ENCODE measurements around the gene DPH1.
A peak's percentile ranks its signal among the peaks of the same experiment; 100 is the strongest.

DPH1 gene

DNA sequence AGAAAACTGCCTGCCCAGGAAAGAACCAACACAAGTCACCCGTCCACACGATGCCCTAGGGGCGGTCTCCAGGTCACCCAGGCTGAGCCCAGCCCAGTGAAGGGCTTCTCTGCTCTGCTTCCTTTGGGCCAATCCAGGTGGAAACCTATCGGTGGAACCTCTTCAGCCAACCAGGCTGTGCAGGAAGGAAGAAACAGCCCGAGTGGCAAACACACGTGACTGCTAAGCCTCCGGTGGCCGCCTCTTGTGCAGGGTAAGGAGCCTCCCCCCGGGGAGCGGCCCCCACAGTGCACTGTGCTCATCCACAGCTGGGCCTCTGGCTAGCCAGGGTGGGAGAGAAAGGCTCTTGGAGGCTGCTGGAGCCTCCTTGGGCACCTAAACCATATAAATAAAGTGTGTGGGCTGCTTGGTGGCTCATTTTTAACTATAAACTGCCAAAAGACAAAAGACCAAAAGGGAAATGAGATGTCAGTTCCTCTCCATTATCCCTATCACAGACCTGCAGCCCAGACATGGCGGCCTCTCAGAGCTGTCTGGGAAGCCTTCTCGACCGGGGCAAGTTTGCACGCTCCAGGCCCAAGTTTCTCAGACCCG is 7.2 kb upstream of the DPH1 start:
- Histone ChIP-seq H3K27me3 (ENCODE audit: control insufficient read depth in 1 of 2, insufficient read depth in 2 of 2, low read length in 2 of 2) (peaks cover 8 to 56% of the 10 kb centered on the region in 2 donors), H3K27ac (ENCODE audit: low read depth, low read length) (no peak overlapping the region), H3K9me3 (ENCODE audit: low read length) (no peaks in the 10 kb centered on the region), H3K9ac (ENCODE audit: low read length) (no peak overlapping the region), H3K4me3 (ENCODE audit: low read depth in 1 of 2, low read length in 2 of 2) (no peak overlapping the region), H3K4me1 (ENCODE audit: insufficient read depth, low read length) (peaks cover 16% of the 10 kb centered on the region), H3K36me3 (ENCODE audit: insufficient read depth, low read length) (no peaks in the 10 kb centered on the region)

DNA sequence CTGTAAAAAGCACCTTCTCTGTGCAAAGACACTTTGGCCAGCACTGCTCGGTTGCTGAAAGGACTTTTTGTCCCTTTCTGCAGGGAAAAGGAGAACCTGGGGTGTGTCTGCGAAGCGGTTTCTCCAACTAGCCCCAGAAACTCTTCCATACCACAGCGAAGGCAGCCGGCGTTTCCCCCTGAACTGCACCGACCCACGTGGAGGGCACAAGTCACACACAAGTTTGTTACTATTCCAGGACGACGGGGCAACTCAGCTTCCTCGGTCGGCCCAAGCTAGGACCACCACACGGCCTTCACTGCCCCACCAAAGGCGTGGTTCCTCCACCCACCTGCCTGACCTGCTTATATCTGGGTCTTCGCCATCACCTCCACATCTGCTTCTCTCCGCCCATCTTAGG is 6.7 kb upstream of the DPH1 start:
- Histone ChIP-seq H3K4me3 (ENCODE audit: low read depth in 1 of 2, low read length in 2 of 2) (no peak overlapping the region), H3K9me3 (ENCODE audit: low read length) (no peaks in the 10 kb centered on the region), H3K27me3 (ENCODE audit: control insufficient read depth in 1 of 2, insufficient read depth in 2 of 2, low read length in 2 of 2) (peaks cover 9 to 50% of the 10 kb centered on the region in 2 donors)

DNA sequence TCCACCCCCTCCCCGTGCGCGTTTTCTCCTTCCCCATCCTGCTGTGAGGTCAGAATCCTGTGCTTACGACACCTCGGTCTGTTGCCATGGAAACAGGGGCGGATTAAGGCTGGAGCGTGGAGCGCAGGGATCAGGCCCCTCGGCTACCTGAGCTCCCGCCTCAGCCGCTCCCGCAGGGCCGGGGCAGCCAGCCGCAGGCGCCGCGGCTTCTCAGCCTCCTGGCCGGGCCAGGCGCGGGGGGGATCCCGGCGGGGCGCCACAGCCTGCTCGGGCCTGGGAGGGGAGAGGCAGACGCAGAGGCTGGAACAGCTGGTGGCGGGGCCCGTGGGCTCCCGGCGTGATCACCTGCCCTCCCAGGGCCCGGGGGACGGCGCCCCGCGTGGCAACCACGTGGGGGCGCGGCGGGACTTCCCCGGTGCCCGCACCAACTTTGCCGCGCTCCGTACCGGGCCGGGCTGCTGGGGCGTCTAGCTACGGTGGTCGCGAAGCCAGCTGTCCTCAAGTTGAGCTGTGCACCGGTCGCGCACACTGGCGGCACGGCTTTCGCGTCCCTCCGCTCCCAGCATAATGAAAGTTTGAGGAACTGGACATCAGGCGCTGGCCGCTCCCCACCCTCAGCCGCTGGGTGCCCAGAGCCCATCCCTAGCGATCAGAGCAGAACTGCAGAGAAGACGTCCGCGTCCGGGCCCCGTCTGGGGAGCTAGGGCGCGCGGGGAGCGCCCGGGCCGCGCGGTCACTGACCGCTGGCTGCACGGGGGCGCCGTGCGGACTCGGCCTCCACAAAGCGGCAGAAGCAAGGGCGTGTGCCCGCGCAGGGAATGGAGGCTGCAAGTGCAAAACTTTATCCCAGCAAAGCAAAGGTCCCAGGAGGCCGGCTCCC is 6.0 kb upstream of the DPH1 start:
- Histone ChIP-seq H3K27ac (ENCODE audit: low read depth, low read length) (no peak overlapping the region), H3K9ac (ENCODE audit: low read length) (no peak overlapping the region), H3K27me3 (ENCODE audit: control insufficient read depth in 1 of 2, insufficient read depth in 2 of 2, low read length in 2 of 2) (peaks cover 9 to 53% of the 10 kb centered on the region in 2 donors)

More for the DNA sequence above, 6.7 kb upstream of the DPH1 start:
- Histone ChIP-seq H3K4me1 (ENCODE audit: insufficient read depth, low read length) (peaks cover 16% of the 10 kb centered on the region), H3K36me3 (ENCODE audit: insufficient read depth, low read length) (no peaks in the 10 kb centered on the region), H3K27ac (ENCODE audit: low read depth, low read length) (no peak overlapping the region), H3K9ac (ENCODE audit: low read length) (no peak overlapping the region)

DNA sequence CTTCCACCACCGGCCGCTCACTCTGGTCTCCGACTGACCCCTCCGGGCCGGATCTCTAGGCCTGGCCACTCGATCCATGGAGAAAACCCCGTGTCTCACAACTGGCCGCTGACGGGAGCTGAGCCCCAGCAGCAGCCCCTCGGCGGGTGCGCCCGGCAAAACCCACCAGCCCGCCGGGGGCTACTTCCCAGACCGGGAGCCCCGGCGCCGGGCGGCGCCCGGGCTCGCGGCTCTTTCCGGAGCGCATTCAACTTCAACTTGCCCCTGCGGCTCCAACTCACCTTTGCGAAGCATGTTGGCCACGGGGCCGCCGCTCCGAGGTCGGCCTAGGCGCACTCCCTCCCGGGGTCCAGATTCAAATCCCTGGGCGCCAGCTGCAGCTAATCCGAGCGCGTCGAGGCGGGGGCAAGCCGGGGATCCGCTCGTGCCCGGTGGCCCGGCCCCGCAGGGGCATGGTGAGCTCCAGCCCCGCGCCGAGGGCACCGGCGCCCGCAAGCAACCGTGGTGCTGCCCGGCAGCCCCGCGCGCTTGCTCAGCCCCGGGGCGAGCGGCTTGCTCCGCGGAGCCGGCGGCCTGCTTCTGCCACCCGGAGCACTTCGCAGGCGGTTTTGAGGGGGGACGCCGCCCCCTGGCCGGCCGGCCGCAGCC is 5.3 kb upstream of the DPH1 start:
- Histone ChIP-seq H3K9ac (ENCODE audit: low read length) (no peak overlapping the region), H3K27me3 (ENCODE audit: control insufficient read depth in 1 of 2, insufficient read depth in 2 of 2, low read length in 2 of 2) (peaks cover 9 to 55% of the 10 kb centered on the region in 2 donors), H3K4me1 (ENCODE audit: insufficient read depth, low read length) (peaks cover 18% of the 10 kb centered on the region), H3K27ac (ENCODE audit: low read depth, low read length) (no peak overlapping the region), H3K4me3 (ENCODE audit: low read depth in 1 of 2, low read length in 2 of 2) (peak overlapping the region; percentile 41 to 50), H3K36me3 (ENCODE audit: insufficient read depth, low read length) (no peaks in the 10 kb centered on the region), H3K9me3 (ENCODE audit: low read length) (no peaks in the 10 kb centered on the region)

More for the DNA sequence above, 6.0 kb upstream of the DPH1 start:
- Histone ChIP-seq H3K9me3 (ENCODE audit: low read length) (no peaks in the 10 kb centered on the region), H3K36me3 (ENCODE audit: insufficient read depth, low read length) (no peaks in the 10 kb centered on the region), H3K4me3 (ENCODE audit: low read depth in 1 of 2, low read length in 2 of 2) (peak overlapping the region; percentile 35 to 50), H3K4me1 (ENCODE audit: insufficient read depth, low read length) (peaks cover 16% of the 10 kb centered on the region)

- Histone ChIP-seq H3K36me3 (ENCODE audit: insufficient read depth, low read length) (no peaks in the 10 kb centered on the region), H3K4me1 (ENCODE audit: insufficient read depth, low read length) (peaks cover 19% of the 10 kb centered on the region), H3K4me3 (ENCODE audit: low read depth in 1 of 2, low read length in 2 of 2) (peak within 1 kb of the TSS; percentile 41 to 50), H3K9me3 (ENCODE audit: low read length) (no peaks in the 10 kb centered on the region), H3K27ac (ENCODE audit: low read depth, low read length) (no peak within 1 kb of the TSS), H3K27me3 (ENCODE audit: control insufficient read depth in 1 of 2, insufficient read depth in 2 of 2, low read length in 2 of 2) (peaks cover 9 to 55% of the 10 kb centered on the region in 2 donors), H3K9ac (ENCODE audit: low read length) (no peak within 1 kb of the TSS)
Observed at GRCh38 chr17:2025220-2025621, 4.7 kb upstream of the DPH1 start, which contains the start of gene RTN4RL1. Gene RTN4RL1, minus strand, starts transcription at chr17:2025334. Its CDS starts 469 bp downstream, at chr17:2024865.

GRCh38 chr17:2025622-2026309 is 4.2 kb upstream of the DPH1 start:
- Histone ChIP-seq H3K4me3 (ENCODE audit: low read depth in 1 of 2, low read length in 2 of 2) (peak overlapping the region; percentile 34 to 41), H3K9me3 (ENCODE audit: low read length) (no peaks in the 10 kb centered on the region), H3K36me3 (ENCODE audit: insufficient read depth, low read length) (no peaks in the 10 kb centered on the region), H3K4me1 (ENCODE audit: insufficient read depth, low read length) (peaks cover 22% of the 10 kb centered on the region), H3K27ac (ENCODE audit: low read depth, low read length) (no peak overlapping the region), H3K9ac (ENCODE audit: low read length) (no peak overlapping the region), H3K27me3 (ENCODE audit: control insufficient read depth in 1 of 2, insufficient read depth in 2 of 2, low read length in 2 of 2) (peaks cover 9 to 55% of the 10 kb centered on the region in 2 donors)

GRCh38 chr17:2027528-2028233 is 2.3 kb upstream of the DPH1 start:
- Histone ChIP-seq H3K9me3 (ENCODE audit: low read length) (no peaks in the 10 kb centered on the region), H3K27me3 (ENCODE audit: control insufficient read depth in 1 of 2, insufficient read depth in 2 of 2, low read length in 2 of 2) (peaks cover 9 to 49% of the 10 kb centered on the region in 2 donors), H3K36me3 (ENCODE audit: insufficient read depth, low read length) (no peaks in the 10 kb centered on the region), H3K4me3 (ENCODE audit: low read depth in 1 of 2, low read length in 2 of 2) (no peak overlapping the region), H3K9ac (ENCODE audit: low read length) (no peak overlapping the region), H3K27ac (ENCODE audit: low read depth, low read length) (no peak overlapping the region), H3K4me1 (ENCODE audit: insufficient read depth, low read length) (peaks cover 39% of the 10 kb centered on the region)

GRCh38 chr17:2028234-2028614 is 1.7 kb upstream of the DPH1 start:
- Histone ChIP-seq H3K4me1 (ENCODE audit: insufficient read depth, low read length) (peaks cover 39% of the 10 kb centered on the region), H3K4me3 (ENCODE audit: low read depth in 1 of 2, low read length in 2 of 2) (no peak overlapping the region), H3K27ac (ENCODE audit: low read depth, low read length) (no peak overlapping the region), H3K27me3 (ENCODE audit: control insufficient read depth in 1 of 2, insufficient read depth in 2 of 2, low read length in 2 of 2) (peaks cover 9 to 44% of the 10 kb centered on the region in 2 donors), H3K9ac (ENCODE audit: low read length) (no peak overlapping the region), H3K36me3 (ENCODE audit: insufficient read depth, low read length) (peaks cover 1% of the 10 kb centered on the region), H3K9me3 (ENCODE audit: low read length) (no peaks in the 10 kb centered on the region)

DNA sequence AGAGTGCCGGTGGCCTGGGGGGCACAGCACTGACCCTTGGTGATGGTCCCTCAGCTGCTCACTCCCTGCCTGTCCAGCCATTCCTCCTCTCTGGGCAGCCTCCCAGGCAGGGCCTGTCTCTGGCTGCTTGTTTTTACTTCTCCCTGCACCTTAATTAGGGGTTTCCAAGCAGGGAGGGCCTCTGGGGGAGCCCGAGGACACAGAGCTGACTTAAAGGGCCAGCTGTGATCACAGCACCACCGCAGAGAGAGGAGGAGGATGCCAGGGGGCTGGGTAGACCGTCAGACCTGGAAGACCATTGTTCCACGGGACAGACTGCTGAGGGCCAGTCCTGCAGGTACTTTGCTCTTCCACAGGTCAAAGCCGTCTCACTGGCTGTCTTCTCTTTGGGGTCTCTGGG is 1.2 kb upstream of the DPH1 start:
- Histone ChIP-seq H3K9me3 (ENCODE audit: low read length) (no peaks in the 10 kb centered on the region), H3K27me3 (ENCODE audit: control insufficient read depth in 1 of 2, insufficient read depth in 2 of 2, low read length in 2 of 2) (peaks cover 9 to 41% of the 10 kb centered on the region in 2 donors), H3K4me1 (ENCODE audit: insufficient read depth, low read length) (peaks cover 39% of the 10 kb centered on the region)

GRCh38 chr17:2030779-2031163 is 818 bp downstream of the DPH1 start:
- Histone ChIP-seq H3K36me3 (ENCODE audit: insufficient read depth, low read length) (peaks cover 13% of the 10 kb centered on the region), H3K4me3 (ENCODE audit: low read depth in 1 of 2, low read length in 2 of 2) (peak overlapping the region; percentile 88 to 98), H3K27ac (ENCODE audit: low read depth, low read length) (peak overlapping the region; percentile 36), H3K4me1 (ENCODE audit: insufficient read depth, low read length) (peaks cover 30% of the 10 kb centered on the region), H3K27me3 (ENCODE audit: control insufficient read depth in 1 of 2, insufficient read depth in 2 of 2, low read length in 2 of 2) (peaks cover 9 to 20% of the 10 kb centered on the region in 2 donors), H3K9me3 (ENCODE audit: low read length) (no peaks in the 10 kb centered on the region), H3K9ac (ENCODE audit: low read length) (peak overlapping the region; percentile 82)

More for the DNA sequence above, 1.2 kb upstream of the DPH1 start:
- no peak overlapping the region for H3K27ac ChIP-seq (ENCODE audit: low read depth, low read length)
- H3K4me3 ChIP-seq (ENCODE audit: low read depth in 1 of 2, low read length in 2 of 2) = no peak overlapping the region
- peaks cover 6% of the 10 kb centered on the region for H3K36me3 ChIP-seq (ENCODE audit: insufficient read depth, low read length)
- H3K9ac ChIP-seq (ENCODE audit: low read length) = no peak overlapping the region
